GM10248 (cell line): ENCODE measurements around the gene SQOR.

Experiments used
- CTCF ChIA-PET: fragments of 300-600 bp; sonication (Branson Sonifier 250); formaldehyde crosslinking; extraction: SDS; loops from one replicate; lab custom pipeline; 2021; ENCODE audit warnings: antibody characterized with exemption; lab: Yijun Ruan, JAX
- POLR2A ChIA-PET: fragments of 350-650 bp; sonication (Branson Sonifier 250); formaldehyde crosslinking; extraction: SDS; loops from one replicate; lab custom pipeline; 2020; ENCODE audit warnings: antibody characterized with exemption; lab: Yijun Ruan, JAX
- DNase-seq: peaks from one replicate; pipeline ENCODE4 v3.0.0; 2012; ENCODE audit errors: extremely low spot score
- TF ChIP-seq, protein P1 (sequence below): IDR thresholded peaks from 2 replicates; pipeline ENCODE4 v1.5.1; 2012; ENCODE audit warnings: mild to moderate bottlenecking, low read depth; ENCODE audit errors: extremely low read depth, missing control alignments, control extremely low read depth

The SQOR gene

DNA sequence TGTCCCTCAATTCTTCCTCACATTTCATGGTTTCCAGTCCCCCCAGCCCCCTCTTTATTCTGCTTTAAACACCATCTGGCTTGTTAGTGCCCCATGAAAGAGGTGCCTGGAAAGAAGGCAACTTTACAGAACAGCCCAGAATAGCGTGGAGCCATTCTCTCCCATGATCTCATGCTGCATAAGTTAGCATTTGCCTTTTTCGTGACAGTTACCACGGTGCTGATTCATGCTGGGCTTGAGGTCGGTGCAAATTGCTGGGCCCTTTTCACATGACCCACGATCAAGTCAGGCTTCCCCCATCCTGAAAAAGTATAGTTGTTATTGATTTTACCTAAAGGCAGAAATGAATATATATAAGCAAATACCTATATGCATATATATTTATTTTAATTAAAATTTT is 29.6 kb downstream of the SQOR start:
- no peak for DNase-seq
- ChIA-PET CTCF (no interaction called here), POLR2A (no interaction called here)
- TF ChIP-seq, protein P1, sequence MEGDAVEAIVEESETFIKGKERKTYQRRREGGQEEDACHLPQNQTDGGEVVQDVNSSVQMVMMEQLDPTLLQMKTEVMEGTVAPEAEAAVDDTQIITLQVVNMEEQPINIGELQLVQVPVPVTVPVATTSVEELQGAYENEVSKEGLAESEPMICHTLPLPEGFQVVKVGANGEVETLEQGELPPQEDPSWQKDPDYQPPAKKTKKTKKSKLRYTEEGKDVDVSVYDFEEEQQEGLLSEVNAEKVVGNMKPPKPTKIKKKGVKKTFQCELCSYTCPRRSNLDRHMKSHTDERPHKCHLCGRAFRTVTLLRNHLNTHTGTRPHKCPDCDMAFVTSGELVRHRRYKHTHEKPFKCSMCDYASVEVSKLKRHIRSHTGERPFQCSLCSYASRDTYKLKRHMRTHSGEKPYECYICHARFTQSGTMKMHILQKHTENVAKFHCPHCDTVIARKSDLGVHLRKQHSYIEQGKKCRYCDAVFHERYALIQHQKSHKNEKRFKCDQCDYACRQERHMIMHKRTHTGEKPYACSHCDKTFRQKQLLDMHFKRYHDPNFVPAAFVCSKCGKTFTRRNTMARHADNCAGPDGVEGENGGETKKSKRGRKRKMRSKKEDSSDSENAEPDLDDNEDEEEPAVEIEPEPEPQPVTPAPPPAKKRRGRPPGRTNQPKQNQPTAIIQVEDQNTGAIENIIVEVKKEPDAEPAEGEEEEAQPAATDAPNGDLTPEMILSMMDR: no peak

DNA sequence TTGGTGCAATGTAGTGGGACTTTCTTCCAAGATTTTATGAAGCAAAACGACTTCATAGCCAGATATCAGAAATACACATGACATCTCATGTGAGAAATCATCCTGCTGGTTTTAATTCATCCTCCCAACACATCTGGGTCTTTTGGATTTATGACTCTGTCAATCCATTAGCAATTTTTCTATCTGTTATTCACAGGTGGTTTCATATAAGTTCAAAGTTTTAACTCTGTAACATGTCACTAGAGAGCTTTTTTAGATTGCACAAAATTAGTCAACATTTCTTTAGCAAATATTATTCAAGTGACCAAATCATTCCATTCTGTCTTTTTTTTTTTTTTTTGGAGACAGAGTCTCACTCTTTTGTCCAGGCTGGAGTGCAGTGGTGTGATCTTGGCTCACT is 30.4 kb downstream of the SQOR start:
- ChIA-PET POLR2A (no interaction called here), CTCF (no interaction called here)
- no peak for DNase-seq
- TF ChIP-seq, protein P1: no peak

DNA sequence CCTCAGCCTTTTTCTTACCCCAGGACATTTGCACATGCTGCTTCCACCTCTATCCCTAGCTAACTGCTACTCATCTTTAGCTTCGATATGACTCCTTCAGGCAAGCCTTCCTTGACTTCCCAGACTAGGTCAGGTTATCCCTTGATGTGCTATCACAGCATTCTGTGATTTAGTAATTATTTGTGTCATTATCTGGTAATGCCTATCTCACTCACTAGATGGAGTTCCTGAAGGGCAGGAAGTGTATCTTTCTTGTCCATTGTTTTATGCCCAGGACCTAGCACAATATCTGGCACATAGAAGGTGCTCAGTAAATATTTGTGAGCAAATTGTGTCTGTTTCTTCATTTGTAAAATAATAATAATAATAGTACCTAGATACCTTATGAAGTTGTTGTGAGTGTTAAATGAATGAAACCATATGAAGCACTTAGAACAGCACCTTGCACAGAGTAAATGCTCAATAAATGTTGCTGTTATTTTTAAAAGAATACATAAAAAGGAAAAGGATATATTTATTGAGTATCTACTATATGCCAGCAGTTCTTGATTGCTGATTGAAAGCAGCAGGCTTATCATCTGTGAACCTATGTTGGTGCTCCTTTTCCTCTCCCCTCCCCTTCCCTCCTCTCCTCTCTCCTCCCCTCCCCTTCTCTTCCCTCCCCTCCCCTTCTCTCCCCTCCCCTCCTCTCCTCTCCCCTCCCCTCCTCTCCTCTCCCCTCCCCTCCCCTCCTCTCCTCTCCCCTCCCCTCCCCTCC is 31.5 kb downstream of the SQOR start:
- TF ChIP-seq, protein P1: no peak
- ChIA-PET CTCF (no interaction called here), POLR2A (no interaction called here)
- DNase-seq: no peak

DNA sequence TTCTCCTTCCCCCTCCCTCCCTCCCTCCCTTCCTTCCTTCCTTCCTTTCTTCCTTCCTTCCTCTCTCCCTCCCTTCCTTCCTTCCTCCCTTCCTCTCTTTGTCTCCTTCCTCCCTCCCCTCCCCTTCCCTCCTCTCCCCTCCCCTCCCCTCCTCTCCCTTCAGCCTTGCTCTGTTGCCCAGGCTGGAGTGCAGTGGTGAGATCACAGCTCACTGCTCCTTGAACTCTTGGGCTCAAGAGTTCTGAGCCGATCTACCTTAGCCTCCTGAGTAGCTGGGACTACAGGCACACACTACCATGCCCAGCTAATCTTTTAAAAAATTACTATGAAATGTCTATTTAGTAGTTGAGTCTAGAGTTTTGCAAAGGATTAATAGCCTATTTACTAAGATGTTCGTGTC is 32.2 kb downstream of the SQOR start:
- DNase-seq: no peak
- TF ChIP-seq, protein P1: no peak
- POLR2A ChIA-PET: no interaction called here
- CTCF ChIA-PET: no interaction called here

DNA sequence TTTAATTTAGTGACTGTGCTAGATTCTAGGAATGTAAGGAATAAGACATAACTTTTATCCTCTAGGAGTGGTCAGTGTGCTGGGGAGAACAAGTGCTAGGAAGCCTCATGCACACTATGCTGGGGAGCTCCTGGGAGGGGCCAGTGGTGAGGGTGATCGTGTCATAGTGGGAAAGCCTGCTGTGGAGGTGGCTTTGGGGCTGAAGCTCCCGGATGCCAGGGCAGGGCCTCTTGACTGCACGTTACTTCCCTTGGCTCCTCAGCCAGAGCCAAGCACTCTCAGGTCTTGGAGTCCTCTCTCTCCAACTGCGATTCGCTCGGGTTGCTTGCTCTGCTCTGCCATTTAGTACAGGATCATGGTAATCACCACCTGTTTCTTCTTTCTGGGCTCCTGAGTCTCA is 33.6 kb downstream of the SQOR start:
- TF ChIP-seq, protein P1: no peak
- no peak for DNase-seq
- ChIA-PET CTCF (interaction anchor here (1.0 kb wide), 1 partner anchor 10 kb away, joined by 3 read pairs; no protein-coding TSS in a partner anchor), POLR2A (no interaction called here)

DNA sequence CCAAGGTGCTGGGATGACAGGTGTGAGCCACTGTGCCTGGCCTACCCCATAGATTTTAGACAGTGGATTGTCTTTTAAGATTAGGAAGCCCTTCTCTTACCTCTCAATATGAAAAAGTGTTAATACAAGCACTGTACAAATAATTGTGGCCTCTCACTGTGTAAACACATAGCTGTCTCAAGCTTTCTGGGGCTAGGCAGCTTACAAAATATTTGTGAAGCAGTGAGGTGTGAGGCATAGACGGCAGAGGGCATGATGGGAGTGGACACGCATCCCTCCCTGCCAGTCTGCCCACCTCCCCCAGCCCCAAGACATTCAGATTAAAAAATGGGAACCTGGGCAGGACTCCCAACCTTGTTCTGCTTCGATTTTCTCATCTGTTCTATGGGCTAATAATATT is 34.6 kb downstream of the SQOR start:
- ChIA-PET POLR2A (no interaction called here), CTCF (interaction anchor here (1.2 to 3.7 kb wide), 2 partner anchors 9 to 36 kb away, joined by 3 to 14 read pairs; no protein-coding TSS in a partner anchor)
- no peak for DNase-seq
- TF ChIP-seq, protein P1: no peak
